Adrenal gland (tissue), 5 donors: ENCODE measurements around the gene RAB20.

Experiments used
- CTCF ChIP-seq, 6 experiments: fragments of 450-650 bp in 4 of 6; fragments of 200-600 bp in 2 of 6; sonication (generic) in 1 of 6; IDR thresholded peaks; 1 replicate in 5 of 6; 2 replicates in 1 of 6; pipeline versions ENCODE4 v1.5.1 to v1.8.0; 2016 to 2021; ENCODE audit warnings: antibody characterized with exemption in 6 of 6, mild to moderate bottlenecking in 2 of 6, moderate library complexity in 1 of 6
- POLR2A ChIP-seq, 2 donors: fragments of 450-650 bp; IDR thresholded peaks; one replicate each; pipeline ENCODE4 v1.6.1; 2017; ENCODE audit warnings: antibody characterized with exemption in 2 of 2, mild to moderate bottlenecking in 2 of 2, moderate library complexity in 1 of 2
- donor health status: DM: no; HTN: no; CAD: no.

GRCh38 chr13:110565296-110565695 lies 3.8 kb upstream of the RAB20 start:
- TF ChIP-seq POLR2A (IDR thresholded peaks at IDR 0.05): no peak
- TF ChIP-seq CTCF (IDR thresholded peaks at IDR 0.05): no peak
